Measurements from ENCODE around the gene SLC35D3.

DNA sequence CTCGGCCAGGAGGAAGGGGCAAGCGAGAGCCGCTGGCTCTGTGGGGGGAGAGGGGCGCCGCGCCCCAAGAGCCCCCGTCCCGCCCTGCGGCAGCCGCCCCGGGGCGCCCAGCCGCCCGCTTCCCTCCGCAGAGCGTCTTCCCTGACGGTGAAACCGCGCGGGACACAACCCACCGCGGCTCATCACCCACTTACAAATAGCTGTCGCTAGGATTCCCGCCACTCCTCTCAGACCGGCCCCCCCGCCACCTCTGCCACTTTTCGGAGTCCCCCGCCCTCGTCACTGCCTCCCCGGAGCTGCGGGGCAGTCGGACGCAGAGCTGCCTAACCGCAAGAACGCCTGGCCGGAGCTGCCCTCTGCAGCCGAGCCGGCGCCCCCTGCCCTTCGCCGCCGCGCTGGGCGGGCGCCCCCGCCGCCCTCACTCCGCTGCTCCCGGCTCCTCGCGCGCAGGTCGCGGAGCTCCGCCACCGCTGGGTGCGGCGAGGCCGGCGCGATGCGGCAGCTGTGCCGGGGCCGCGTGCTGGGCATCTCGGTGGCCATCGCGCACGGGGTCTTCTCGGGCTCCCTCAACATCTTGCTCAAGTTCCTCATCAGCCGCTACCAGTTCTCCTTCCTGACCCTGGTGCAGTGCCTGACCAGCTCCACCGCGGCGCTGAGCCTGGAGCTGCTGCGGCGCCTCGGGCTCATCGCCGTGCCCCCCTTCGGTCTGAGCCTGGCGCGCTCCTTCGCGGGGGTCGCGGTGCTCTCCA, at the start of gene SLC35D3:
- TF ChIP-seq, protein P1, sequence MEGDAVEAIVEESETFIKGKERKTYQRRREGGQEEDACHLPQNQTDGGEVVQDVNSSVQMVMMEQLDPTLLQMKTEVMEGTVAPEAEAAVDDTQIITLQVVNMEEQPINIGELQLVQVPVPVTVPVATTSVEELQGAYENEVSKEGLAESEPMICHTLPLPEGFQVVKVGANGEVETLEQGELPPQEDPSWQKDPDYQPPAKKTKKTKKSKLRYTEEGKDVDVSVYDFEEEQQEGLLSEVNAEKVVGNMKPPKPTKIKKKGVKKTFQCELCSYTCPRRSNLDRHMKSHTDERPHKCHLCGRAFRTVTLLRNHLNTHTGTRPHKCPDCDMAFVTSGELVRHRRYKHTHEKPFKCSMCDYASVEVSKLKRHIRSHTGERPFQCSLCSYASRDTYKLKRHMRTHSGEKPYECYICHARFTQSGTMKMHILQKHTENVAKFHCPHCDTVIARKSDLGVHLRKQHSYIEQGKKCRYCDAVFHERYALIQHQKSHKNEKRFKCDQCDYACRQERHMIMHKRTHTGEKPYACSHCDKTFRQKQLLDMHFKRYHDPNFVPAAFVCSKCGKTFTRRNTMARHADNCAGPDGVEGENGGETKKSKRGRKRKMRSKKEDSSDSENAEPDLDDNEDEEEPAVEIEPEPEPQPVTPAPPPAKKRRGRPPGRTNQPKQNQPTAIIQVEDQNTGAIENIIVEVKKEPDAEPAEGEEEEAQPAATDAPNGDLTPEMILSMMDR (conservative IDR thresholded peaks at IDR 0.05 in 1 of 2, IDR thresholded peaks at IDR 0.05 in 1 of 2; ENCODE audit: low read depth in 1 of 2, low read length in 2 of 2): no peak
- peak; percentile 75 for TF ChIP-seq EZH2 (IDR thresholded peaks at IDR 0.05; ENCODE audit: low read length, missing control alignments)

Measured in fibroblast of lung (primary cell).